Measurements from ENCODE around the gene NR5A2.

Gene NR5A2

DNA sequence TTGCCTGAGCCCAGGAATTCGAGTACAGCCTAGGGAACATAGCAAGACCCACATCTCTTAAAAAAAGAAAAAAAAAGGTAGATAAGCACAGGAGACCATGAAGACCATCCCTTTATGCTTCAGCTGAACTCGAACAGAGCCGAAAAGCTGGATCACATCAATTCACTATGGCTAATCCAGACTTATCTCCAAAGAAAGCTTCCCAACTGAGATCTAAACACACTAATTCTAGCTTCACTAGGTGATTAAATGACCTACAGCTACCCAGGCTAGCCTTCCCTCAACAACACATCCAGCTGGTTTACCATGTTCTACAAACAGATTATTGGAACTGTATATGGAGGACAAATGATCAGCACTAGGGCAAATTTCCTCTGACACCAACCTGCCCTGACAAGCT, 44.0 kb upstream of the NR5A2 start:
- TF ChIP-seq, protein P1, sequence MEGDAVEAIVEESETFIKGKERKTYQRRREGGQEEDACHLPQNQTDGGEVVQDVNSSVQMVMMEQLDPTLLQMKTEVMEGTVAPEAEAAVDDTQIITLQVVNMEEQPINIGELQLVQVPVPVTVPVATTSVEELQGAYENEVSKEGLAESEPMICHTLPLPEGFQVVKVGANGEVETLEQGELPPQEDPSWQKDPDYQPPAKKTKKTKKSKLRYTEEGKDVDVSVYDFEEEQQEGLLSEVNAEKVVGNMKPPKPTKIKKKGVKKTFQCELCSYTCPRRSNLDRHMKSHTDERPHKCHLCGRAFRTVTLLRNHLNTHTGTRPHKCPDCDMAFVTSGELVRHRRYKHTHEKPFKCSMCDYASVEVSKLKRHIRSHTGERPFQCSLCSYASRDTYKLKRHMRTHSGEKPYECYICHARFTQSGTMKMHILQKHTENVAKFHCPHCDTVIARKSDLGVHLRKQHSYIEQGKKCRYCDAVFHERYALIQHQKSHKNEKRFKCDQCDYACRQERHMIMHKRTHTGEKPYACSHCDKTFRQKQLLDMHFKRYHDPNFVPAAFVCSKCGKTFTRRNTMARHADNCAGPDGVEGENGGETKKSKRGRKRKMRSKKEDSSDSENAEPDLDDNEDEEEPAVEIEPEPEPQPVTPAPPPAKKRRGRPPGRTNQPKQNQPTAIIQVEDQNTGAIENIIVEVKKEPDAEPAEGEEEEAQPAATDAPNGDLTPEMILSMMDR (IDR thresholded peaks at IDR 0.05): no peak
- Histone ChIP-seq H3K4me1 (no peaks in the 10 kb centered on the region), H3K4me3 (no peak overlapping the region), H3K27ac (no peak overlapping the region), H3K9me3 (no peaks in the 10 kb centered on the region), H3K36me3 (no peaks in the 10 kb centered on the region), H3K27me3 (no peaks in the 10 kb centered on the region)
- no peak for DNase-seq
- intact Hi-C loops (cut with DNase I; ENCODE audit: low total_unique reads): no loop called here

DNA sequence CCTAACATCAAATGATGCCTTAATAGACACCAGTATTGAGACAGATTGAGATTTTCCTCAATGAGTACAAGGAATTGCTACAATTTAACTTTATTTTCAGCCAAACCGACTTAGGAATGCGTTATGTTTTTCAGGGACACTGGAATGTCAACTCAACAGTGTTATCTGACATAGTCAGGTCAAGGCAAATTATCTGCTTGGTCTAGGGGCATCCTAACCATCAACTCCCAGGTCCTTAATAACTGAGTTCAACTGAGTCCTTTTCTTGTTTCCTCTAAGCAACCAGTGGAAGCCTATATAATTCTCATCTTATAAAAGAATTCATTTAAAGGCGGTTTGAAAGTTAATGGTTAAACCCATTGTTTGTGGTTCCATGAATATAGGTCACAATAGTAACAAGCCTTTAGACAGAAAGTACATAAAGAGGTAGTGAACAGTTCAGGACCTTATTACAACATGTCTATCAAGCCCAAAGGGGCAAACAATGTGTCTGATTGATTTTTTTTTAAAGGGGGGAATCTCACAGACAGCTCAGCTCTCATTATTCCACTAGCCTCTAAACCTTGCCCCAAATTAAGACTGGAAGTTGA, 32.3 kb upstream of the NR5A2 start:
- no peak overlapping the region for H3K27ac ChIP-seq
- H3K27me3 ChIP-seq: peaks cover 0 to 3% of the 10 kb centered on the region in 2 donors
- no peaks in the 10 kb centered on the region for H3K4me1 ChIP-seq
- TF ChIP-seq, protein P1 (IDR thresholded peaks at IDR 0.05): no peak
- no peaks in the 10 kb centered on the region for H3K36me3 ChIP-seq
- H3K4me3 ChIP-seq: no peak overlapping the region
- intact Hi-C loops (cut with DNase I; ENCODE audit: low total_unique reads): no loop called here
- no peaks in the 10 kb centered on the region for H3K9me3 ChIP-seq
- no peak for DNase-seq

DNA sequence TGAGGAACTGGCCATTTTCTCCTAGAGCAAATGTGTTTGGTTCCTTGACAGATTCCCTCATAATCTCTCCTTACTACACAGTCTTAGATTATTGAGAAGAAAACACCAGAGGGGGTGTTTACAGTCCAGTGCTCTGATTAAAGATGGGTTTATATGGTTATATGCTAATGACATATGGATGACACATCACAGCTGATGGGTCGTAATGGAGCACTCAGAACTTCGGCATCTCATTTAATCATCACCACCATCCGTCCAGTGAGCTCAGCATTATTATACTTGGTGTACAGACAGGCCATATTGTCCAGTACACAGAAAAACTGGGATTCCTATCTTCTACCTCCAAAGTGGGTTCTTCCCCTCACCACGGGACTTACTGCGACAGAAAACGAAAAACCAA, 22.3 kb upstream of the NR5A2 start:
- Histone ChIP-seq H3K27me3 (no peaks in the 10 kb centered on the region), H3K27ac (no peak overlapping the region), H3K9me3 (no peaks in the 10 kb centered on the region), H3K4me3 (no peak overlapping the region), H3K36me3 (no peaks in the 10 kb centered on the region), H3K4me1 (no peaks in the 10 kb centered on the region)
- DNase-seq: no peak
- intact Hi-C loops (cut with DNase I; ENCODE audit: low total_unique reads): no loop called here
- TF ChIP-seq, protein P1 (IDR thresholded peaks at IDR 0.05): no peak

DNA sequence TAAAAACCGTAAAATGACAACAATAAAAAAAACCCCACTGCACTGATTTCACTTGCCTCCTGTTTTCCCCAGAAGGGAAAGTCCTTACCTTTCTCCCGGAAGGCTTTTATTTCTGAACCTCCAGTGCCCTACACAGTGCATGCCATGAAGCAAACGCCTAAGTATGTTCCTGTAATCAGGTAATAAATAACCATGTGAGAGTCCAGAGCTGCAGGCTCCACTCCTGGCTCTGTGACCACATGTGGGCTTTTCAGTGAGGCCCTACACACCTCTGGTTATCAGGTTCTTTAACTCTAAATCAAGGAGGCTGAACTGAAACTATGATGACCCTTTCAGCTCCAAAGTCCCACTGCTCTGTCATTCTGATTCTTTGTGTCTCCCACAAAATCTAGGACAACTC, 20.8 kb upstream of the NR5A2 start:
- Histone ChIP-seq H3K4me3 (no peak overlapping the region), H3K4me1 (no peaks in the 10 kb centered on the region), H3K27me3 (no peaks in the 10 kb centered on the region), H3K36me3 (no peaks in the 10 kb centered on the region), H3K27ac (no peak overlapping the region), H3K9me3 (no peaks in the 10 kb centered on the region)
- intact Hi-C loops (cut with DNase I; ENCODE audit: low total_unique reads): no loop called here
- no peak for DNase-seq
- TF ChIP-seq, protein P1 (IDR thresholded peaks at IDR 0.05): no peak

DNA sequence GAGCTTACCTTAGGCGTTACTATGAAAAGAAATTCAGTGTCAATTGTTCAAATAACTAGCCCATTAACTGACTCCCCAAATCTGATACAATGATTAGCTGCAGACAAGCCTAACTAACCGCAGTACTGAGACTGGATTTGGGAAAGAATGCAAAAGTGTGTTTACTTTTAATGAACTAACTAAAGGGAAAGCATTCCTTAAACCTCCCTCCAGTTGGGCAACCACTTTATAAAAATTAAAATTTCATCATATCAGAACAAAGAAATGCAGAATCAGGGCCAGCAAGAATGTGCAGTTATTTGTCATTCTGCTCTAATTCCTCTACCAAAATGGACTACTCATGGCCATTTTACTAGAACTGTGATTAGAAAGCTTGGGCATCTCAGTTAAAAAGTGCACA, 11.7 kb upstream of the NR5A2 start:
- H3K4me1 ChIP-seq: no peaks in the 10 kb centered on the region
- H3K4me3 ChIP-seq: no peak overlapping the region
- no peaks in the 10 kb centered on the region for H3K36me3 ChIP-seq
- no peak overlapping the region for H3K27ac ChIP-seq
- H3K9me3 ChIP-seq: no peaks in the 10 kb centered on the region
- TF ChIP-seq, protein P1 (IDR thresholded peaks at IDR 0.05): no peak
- peaks cover 0 to 5% of the 10 kb centered on the region in 2 donors for H3K27me3 ChIP-seq
- intact Hi-C loops (cut with DNase I; ENCODE audit: low total_unique reads): no loop called here
- DNase-seq: no peak

All from tibial artery (tissue), 4 donors.